HG02571 (cell line): ENCODE measurements around the gene ERC1.

Experiments used
- ATAC-seq: cut with Tn5 transposase; IDR thresholded peaks from one replicate; pipeline ENCODE4 v1.9.1; 2021; ENCODE audit warnings: mild to moderate bottlenecking, moderate library complexity; ENCODE audit not compliant: unreplicated experiment

The ERC1 gene

GRCh38 chr12:1469070-1469469, 478.0 kb downstream of the ERC1 start:
- ATAC-seq: no peak

GRCh38 chr12:1470051-1470450, 479.0 kb downstream of the ERC1 start:
- ATAC-seq: no peak

DNA sequence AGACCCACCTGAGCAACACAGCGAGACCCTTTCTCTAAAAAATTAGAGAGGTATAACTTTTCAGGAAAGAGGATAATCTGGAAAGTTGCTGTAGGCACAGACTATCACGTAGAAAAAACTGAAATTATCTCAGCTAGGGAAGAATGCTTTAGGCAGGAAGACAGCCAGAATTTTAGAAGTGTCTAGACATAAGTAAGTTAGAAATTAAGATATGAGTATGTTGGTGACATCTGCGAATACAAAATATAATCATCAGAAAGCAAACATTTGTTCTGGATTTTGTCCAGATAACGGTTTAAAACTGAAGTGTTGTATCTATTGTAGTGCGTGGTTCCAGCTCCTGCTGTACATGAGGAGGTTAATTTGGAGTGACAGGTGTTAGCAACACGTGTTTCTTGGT, 480.2 kb downstream of the ERC1 start:
- ATAC-seq: no peak

- no peak for ATAC-seq
Observed at GRCh38 chr12:1473418-1473817, 482.4 kb downstream of the ERC1 start.

- no peak for ATAC-seq
Observed at GRCh38 chr12:1474041-1474573, 483.1 kb downstream of the ERC1 start.

DNA sequence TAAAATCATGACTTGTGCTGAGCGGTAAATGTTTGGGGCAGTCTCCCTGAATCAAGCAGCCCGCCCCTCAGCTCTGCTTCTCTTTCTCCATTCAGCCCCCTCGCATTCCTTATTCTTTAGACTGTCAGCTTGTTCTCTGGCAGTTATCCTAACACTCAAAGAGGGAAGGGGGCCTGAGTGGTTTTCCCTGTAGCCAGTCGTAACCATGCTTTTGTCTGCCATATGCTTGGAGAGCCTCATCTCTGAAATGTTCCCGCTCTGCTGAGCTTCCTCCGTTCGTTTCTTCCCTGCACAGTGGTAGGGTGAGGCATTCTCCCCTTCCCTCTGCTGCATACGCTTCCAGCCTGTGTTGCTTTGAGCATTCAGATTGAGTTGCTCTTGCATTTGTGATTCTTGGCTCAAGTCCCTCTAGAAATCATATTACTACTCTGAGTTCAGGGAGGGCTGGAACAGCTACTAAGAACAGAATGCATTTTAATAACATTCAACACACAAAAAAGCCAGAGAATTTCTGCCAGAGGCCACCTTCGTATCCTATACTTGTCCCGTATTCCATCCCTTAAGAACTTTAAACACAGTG, 483.6 kb downstream of the ERC1 start:
- no peak for ATAC-seq

- ATAC-seq: no peak
Observed at GRCh38 chr12:1479645-1480044, 488.6 kb downstream of the ERC1 start.

- no peak for ATAC-seq
Observed at GRCh38 chr12:1481326-1481725, 490.3 kb downstream of the ERC1 start.

GRCh38 chr12:1481906-1482305, 490.9 kb downstream of the ERC1 start:
- ATAC-seq: no peak

GRCh38 chr12:1488908-1489381, 497.9 kb downstream of the ERC1 start:
- ATAC-seq: no peak

GRCh38 chr12:1491983-1492697, 501.1 kb downstream of the ERC1 start:
- no peak for ATAC-seq

DNA sequence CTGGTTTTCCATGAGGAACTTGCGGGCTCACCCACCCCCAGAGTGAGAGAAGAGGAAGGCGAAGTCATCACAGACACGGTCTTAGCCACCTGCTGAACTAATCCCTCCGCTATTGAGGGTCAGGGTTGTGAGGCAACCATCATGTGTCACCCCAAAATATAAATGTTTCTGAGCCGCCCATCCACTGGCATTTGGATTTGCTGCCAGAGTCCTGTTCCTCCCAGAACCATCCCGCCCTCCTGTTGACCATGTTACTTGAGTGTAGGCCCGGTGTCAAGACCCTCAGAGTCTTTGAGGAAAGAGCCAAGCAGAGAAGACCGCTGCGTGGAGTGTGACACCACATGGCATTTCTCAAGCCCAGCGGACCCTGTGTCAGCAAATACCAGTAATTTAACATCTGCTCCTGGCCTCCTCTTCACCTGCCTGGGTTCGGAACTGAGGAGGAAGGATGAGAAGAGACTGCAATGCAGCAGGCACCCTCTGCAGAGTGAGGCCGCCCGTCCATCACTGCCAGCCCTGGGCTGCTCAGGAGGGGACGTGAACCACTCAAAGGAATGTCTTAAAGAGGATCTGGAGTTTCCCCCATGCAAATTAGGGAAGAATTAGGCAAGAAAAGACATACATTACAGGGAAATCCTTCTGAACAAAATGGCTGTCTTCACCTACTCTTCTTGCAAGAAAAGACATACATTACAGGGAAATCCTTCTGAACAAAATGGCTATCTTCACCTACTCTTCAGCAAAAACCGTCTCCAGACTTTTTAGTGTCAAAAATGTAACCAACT, 502.9 kb downstream of the ERC1 start:
- ATAC-seq: no peak

DNA sequence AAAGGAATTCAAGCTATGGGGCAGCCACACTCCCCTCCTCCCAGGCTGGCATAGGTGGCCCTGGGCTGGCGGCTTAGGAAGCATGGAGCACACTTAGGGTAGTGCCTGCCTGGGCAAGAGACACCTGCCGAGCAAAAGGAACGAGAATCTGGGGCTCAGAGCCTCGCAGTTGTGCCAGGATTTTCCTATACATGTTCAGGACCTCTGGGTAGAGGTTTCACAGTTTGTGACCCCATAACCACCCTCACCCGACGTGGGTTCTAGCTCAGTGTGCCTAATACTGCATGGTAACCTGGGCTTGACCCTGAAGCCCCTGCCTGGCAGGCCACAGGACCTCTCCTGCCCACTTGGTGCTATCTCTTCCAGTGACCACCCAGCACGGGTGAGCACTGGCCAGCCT, 503.8 kb downstream of the ERC1 start:
- no peak for ATAC-seq

- no peak for ATAC-seq
Observed at GRCh38 chr12:1496162-1496900, 505.3 kb downstream of the ERC1 start.

GRCh38 chr12:1497161-1497560, 506.1 kb downstream of the ERC1 start:
- no peak for ATAC-seq

GRCh38 chr12:1498199-1498740, 507.2 kb downstream of the ERC1 start:
- no peak for ATAC-seq

- no peak for ATAC-seq
Observed at GRCh38 chr12:1499351-1499750, 508.3 kb downstream of the ERC1 start.

DNA sequence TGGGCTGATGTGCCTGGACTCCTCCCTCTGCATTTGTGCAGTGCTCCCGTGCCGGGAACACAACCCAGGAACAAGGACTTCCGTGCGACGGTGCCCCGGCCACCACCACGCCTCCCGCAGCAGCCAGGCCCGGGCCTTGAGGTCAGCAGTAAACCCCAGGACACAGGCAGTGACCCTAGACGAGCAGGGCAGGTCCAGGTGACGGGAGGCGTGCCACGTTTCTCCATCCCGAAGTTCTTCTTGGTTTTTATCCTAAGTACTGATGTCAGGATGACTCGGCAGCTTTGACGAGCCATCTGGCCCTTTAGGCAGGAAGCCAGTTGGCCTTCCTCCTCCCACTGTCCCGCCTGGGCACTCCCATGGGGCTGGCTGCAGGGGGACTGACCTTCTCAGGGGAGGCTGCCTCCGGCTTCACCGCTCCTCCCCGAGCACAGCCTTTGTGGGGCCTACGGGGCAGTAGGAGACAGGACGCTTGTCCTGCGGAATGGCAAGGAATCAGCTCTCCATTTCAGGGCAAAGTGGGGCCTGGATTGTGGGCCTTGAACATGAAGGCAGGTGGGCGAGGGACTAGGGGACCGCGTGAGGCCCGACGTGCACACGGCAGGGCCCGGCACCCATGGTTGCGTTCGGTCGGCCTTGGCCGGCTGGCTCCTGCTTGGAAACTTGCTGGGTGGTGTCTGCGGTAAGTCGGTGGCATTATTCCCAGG, 509.2 kb downstream of the ERC1 start:
- no peak for ATAC-seq

DNA sequence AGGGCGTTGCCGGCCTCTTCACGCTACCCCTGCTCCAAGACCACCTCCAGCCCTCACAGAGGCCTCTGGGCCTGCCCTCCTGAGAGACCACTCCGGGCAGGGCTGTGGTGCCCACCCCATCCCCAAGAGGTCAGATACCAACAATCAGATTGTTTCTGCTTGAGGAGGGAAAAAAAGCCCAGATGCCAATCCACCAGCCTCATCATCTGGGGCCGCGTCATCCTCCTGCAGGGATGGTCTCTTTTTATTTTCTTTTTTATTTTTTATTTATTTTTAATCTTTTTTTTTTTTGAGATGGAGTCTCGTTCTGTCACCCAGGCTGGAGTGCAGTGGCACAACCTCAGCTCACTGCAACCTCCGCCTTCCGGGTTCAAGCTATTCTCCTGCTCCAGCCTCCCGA, 510.0 kb downstream of the ERC1 start:
- ATAC-seq: no peak
